GM18499 (cell line): ENCODE results near the gene LIN52.

Experiments used
- ATAC-seq: cut with Tn5 transposase; IDR thresholded peaks from one replicate; pipeline ENCODE4 v1.9.1; 2021; ENCODE audit warnings: moderate number of reproducible peaks; ENCODE audit not compliant: insufficient read depth, unreplicated experiment

LIN52 gene

DNA sequence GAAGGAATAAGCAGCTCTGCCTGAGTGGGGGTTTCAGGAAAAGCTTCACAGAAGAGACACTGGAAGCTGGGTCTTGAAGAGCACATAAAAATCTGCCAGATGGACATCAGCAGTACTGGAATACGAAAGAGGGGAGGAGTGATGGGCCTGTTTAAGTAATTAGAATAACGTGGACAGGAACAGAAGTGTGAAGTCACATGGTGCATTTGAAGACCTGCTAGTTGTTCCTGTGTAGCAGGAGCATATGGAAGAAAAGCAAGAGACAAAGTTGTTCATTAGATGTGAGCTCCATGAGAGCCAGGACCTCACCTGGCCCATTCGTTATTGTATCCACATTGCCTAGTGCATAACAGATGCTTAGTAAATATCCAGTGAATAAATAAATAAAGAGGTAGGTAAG is 85.2 kb downstream of the LIN52 start:
- ATAC-seq = no peak

DNA sequence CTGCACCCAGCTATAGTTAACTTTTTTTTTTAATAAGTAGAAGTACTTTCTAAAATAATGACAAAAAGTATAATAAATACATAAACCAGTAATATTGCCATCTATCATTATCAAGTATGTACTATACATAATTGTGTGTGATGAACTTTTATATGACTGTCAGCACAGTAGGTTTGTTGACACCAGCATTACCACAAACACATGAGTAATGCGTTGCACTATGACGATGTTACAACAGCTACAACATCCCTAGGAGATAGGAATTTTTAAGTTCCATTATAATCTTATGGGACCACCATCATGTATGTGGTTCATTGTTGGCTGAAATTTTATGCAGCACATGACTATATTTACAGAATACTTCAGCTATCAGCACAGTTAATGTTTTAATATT is 91.6 kb downstream of the LIN52 start:
- no peak for ATAC-seq

DNA sequence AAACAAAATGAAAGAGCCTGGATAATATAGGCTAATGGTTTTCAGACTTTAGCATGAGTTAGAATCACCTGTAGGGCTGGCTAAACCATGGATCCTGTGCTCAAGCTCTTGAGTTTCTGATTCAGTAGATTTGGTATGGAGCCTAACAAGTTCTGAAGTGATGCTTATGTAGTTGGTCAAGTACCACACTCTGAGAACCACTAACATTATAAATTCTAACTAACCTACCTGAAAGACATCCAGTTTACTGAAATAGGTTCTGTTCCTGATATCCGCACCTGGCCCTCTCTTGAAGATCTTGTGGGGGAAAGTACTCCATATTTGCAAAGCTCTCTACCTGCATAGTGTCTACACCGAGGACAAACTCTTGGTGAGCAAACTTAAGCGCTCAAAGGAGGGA is 95.1 kb downstream of the LIN52 start:
- no peak for ATAC-seq

DNA sequence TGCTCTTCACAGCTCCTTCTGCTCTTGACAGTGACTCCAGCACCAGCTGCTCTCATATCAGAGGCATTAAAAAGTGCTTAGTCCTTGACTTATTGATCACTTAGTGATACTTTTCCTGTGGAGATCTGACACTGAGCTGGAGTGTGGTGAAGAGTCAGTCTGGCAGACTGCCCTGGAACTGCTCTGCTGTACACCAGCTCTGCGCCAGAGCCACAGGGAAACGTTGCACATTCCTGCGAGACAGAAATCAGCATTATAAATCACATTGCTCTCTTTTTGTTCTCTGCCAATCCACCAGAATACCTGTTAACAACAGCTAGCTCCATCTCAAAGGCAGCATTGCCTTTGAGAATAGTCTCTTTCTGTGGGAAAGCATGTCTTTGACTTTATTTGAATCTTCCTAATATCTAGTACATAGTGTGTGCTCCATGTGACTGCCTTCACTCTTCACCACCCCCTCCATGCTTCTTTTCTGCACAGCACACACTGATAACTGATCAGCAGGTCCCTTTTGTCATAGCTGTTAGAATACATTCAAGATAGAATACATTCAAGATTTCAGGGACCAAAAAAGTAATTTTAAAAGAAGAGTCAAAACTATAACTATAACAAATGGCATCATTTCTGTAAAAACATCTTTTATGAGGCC is 106.3 kb downstream of the LIN52 start:
- no peak for ATAC-seq

DNA sequence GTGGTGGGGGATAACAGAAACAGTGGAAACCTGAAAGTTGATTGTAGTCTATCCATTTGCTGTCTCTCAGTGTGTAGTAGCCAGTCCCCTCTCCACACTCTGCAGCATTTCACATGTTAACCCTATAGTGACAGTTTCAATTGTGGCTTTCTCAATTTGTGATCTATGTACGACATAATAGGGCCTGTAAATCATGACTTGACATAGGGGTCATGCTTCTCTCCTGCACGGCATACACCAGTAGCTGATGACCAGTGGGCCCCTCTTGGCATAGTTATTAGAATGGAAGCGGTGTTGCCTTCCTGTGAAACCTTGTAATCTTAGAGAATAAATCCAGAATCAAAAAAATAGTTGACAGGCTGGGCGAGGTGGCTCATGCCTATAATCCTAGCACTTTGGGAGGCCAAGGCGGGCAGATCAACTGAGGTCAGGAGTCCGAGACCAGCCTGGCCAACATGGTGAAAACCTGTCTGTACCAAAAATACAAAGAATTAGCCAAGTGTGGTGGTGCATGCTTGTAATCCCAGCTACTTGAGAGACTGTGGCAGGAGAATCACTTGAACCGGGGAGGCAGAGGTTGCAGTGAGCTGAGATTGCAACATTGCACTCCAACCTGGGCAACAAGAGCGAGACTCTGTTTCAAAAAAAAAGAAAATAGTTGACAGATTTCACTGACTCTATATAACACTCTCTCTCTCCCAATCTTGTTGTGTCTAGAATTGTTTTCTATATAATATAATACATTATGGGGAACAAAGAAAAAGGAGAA is 109.9 kb downstream of the LIN52 start:
- no peak for ATAC-seq

DNA sequence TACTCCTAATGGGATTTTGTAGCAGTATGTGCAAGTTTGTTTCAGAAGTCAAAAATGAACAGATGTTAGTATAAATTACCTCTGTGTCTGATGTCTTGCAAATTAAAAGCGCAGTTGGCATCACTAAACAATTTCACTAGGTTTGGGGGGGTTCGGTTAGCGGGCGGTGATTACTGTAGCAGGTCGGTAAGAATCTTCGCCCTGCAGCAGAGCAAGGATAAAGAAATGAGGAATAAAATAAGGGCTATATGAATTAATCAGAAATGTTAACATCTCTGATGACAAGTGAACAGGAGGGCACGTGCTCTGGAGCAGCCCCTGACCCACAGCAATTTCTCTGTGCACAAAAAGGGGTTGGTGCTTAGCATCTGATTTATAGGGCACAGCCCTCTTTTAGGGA is 110.9 kb downstream of the LIN52 start:
- no peak for ATAC-seq

DNA sequence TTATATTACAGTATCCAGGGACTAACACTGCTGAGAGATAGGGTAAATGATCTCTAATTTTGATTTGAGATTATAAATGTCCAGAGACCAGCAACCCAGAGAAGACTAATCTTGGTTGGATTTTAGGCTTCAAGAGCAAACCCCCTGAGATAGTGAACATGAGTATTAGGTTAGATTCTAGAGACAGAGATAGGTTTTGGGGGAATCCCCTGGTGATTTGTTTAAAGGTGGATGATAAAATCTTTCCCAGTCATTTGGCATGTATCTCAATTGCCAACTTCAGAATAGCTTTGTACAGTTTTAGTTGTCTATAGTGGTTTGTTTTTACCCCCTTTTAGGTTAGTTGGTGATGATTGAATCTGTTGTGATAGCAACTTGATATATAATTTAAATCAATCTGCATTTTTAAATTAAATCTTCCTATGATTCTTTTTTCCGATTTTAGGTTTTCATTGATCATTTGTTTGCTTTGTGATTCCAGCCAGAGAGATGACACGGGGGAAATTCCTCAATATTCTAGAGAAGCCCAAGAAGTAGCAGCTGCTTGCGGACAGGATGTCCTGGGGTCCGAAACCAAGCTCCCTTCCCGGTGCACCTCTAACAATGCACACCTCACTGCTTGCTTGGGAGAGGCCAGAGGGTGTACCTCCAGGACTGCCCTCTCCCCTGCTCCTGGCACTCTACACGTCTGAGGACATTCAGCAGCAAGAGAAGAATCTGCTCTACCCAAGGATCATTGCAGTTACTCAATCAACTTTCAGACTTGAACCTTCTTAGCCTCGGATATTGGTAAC is 113.9 kb downstream of the LIN52 start:
- no peak for ATAC-seq

DNA sequence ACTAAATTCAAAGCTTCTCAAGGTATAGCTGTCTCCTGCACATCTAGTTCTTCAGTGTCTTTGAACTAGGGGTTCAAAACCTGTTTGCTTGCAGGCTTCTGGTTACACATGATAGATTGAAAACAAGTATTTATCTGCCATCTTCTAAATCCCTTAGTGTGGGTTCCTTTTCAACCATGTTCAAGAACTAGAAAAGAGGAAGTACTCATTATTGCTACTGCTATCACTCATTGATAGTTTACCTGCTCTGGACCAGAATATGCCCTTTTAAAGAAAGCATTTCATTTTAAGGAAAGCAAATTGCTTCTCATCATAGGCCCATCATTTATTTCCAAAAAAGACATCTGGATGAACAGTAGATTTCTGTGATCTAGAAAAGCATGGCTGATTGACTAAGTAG is 117.4 kb downstream of the LIN52 start:
- ATAC-seq = no peak

DNA sequence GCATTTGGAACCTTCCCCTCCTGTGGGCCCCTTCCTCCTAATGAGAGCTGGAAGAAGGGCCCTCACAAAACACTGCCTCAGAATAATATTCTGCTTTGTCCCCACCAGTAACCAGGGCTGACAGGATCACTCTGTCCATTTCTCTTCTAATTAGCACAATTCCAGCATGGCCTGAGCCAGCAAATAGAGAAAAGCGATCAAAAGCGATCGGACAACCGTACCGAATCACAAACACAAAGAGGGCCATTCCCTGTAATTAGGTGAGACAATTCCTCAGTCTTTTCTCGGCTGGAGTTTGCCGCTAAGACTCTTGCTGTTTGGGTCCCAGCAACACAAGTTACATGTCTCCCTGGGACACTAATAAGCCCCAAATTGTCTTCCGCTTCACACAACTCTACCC is 118.9 kb downstream of the LIN52 start:
- no peak for ATAC-seq

DNA sequence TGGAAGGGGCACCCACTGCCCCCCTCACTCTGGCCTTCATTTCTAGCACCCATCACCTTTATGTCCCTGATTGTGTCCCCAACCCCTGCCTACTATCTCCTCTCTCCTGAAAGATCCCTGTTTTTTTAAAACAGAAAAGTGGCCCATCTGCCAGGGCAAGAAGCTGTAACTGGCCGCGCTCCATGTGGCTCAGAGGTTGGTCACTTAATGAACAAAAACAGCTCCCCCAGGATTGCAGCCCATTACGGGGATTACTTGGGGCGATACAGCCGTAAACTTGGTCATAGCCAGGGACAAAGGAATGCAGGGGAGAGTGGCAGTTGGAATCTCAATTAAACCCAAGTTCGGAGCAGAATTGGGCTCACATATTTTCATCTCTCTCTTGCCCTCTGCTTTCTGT is 119.7 kb downstream of the LIN52 start:
- no peak for ATAC-seq

DNA sequence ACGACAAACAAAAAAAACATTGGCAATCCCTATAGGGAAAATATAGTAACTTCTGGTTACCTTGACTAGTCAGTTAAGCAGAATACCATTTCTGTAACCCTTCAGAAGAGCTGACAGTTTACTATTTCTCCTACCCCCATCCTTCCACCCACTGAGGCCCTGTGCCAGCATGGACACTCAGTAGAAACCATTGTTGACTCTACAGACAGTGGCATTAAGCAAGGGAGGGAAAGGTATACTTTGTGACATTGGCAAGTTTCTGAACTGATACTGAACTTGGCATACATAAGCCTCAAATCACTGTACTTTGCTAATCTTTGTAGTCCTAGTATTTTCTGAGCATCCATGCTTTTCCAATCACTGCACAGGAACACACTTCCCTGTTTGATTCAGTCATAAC is 121.1 kb downstream of the LIN52 start:
- no peak for ATAC-seq

DNA sequence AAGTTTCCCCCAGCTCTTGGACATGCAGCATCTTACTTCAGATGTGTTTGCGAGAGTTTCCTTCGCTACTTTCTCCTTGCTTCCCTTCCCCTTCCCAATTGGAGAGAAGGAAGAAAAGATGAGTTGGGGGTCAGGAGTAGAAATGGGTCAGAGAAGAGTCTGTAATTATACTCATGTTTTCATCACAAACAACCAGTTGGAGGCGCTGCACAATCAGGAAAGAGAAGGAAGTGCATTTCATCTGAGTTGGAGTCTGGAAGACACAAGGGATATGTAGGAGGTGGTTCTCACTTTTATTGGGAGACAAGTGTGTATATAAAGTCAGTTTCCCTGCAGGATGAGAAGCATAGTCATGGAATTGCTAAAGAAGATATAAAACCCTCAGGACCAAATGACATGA is 123.2 kb downstream of the LIN52 start:
- ATAC-seq = no peak

DNA sequence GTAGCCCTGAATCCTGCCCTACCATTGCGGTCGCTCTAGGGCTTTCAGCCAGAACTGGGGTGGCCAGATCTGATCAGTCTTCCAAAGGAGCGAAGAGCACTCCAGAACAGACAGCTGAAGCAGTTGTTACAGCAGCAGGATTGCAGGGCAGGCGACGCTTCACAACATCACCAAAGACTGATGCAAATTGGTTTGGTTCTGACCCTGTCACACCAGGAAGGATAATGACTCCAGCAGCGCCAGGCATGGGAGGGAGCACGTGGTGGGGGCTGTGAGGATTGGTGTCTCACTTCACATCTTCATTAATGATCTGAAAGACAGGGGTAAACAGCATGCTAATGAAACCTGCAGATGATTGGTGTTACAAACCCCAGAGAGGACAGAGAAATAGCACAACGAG is 123.9 kb downstream of the LIN52 start:
- no peak for ATAC-seq

DNA sequence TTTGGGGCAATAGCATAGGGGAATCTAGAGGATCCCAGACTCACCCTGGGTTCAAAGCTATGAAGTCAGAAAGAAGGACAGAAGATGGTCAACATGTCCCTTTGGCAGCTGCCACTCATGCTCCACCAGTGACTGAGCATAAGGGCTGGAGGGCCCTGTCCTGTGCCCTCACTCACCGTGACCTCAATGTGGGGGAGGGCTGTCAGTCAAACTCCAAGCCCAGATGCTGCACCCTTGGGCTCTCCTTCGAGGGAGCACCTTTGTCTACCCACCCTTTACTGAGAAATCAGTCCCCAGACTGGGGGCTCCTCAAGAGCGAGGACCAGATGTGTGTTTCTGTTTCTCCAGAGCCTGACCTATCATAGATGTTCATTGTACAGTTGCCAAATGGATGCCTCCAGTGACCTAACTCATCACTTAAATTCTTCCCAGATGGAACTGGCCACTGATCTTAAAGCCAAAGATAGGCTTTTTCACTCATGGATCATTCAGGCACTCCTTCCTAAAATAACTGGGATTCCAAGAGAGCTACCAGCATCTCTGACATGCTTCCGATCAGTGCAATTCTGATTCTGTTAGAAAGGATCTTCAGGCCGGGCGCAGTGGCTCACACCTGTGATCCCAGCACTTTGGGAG is 127.3 kb downstream of the LIN52 start:
- no peak for ATAC-seq

DNA sequence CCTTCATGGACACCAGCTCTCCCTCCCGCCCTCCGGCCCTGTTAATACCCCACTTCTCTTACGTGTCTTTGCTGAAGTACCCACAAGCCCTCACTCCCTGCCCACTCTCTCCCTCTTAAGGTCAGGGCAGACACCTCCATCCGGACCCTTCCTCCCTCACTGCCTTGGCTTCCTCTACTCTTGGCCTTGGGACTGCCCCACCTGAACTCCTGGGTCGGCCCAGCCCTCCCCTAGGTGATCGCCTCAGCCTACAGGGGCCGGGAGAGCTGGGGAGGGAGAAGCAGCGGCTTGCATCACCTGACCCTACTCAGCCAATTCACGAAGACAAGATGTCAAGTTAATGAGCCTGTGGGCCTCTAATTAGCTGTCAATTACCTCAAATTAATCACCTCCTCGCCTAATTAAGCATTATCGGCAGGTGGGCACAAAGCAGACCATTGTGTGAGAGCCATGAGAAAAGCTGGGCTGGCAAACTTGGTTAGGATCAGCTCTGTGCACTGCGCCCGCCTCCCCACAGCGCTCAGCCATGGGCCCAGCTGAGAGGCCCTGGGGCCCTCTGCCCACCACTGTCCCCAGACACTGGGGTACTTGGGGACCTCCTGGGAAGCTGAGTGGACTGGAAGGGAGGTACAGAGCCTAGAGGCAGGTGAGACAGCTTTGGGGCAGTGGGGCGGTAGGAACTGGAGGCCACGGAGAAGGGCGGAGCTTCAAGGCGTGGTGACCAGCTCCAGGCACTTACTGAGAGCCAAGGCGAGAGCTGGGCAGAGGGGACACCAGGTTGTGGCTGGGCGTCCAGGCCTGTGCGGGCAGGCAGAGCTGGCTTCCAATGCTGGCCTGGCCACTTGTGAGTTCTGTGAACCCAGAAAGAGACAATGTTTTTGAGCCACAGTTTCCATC is 129.4 kb downstream of the LIN52 start:
- no peak for ATAC-seq

DNA sequence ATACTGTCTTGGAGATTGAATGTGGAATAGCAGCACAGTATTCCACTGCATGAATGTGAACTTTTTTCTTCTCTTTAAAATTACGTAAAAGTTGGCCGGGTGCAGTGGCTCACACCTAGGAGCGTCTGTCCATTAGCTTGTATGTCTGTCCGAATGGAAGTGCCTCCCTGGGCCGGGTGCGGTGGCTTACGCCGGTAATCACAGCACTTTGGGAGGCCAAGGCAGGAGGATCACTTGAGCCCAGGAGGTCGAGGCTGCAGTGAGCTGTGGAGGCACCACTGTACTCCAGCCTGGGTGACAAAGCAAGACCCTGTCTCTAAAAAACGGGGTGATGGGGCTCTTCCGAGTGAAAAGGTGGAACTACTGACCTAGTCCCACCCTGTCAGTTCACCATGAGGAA is 131.9 kb downstream of the LIN52 start:
- no peak for ATAC-seq

DNA sequence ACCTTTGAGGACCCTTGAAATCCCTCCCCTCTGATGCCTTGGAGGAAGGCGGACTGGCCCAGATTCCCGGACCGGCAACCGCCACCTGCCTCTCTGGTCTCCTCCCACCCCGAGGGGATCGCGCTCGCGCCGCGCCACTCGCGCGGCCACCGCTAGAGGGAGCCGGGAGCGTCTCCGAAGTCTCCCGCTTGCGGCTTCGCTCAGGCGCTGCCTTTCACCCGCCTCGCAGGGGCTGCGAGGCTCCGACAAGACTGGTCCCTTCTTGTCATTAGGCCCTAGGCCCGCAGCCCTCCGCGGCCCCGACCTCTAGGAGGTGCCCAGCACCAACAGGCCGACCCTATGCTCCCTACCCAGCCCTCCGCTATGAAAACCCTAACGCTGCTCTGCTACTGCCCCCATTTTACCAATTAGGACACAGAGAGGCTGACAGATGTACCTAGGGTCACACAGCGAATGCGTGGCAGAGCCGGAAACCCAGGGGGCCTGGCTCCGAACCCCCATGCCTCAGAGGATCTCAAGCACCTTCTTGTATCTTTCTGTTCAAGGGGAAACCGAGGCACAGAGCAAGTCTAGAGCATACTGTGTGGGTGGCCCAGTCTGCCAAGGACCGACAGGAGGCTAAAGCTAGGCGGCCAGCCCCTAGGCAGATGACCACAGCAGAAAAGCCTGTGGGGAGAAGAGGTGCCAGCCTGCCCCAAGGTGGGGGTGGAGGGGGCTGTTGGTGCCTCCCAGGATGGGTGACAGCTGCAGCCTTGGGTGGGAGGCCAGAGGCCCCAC is 133.1 kb downstream of the LIN52 start:
- ATAC-seq = no peak

DNA sequence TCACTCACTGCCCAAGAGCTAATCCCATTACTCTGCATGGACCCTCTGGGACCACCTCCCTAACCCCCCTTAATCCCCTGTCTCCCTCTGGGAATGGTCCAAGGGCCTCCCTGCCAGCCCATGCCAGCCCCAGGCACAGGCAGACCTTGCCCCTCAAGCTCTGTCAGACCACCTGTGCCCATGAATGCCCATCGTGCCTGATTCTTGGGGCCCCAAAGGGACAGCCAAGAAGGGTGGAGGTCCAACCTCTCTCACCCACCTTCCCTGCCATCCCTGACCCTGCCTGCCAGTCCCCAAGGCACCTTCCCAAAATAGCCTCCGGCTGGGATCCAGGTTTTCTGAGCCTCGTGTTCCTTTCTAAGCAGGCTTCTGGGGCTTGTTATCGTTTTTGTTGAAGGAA is 133.7 kb downstream of the LIN52 start:
- no peak for ATAC-seq
